PC-9 (cell line): ENCODE measurements around the gene ZC3H11A.

Experiments
- EZH2 ChIP-seq: fragments of 200-600 bp; sonication (generic); IDR thresholded peaks from 2 replicates; pipeline ENCODE4 v1.8.0; 2017; ENCODE audit warnings: antibody characterized with exemption, low read depth
- TF ChIP-seq, protein P1 (sequence below): fragments of 200-600 bp; sonication (generic); conservative IDR thresholded peaks from 2 replicates; pipeline ENCODE4 v1.6.1; 2017; ENCODE audit warnings: mixed run types, antibody characterized with exemption, mild to moderate bottlenecking, moderate library complexity

DNA sequence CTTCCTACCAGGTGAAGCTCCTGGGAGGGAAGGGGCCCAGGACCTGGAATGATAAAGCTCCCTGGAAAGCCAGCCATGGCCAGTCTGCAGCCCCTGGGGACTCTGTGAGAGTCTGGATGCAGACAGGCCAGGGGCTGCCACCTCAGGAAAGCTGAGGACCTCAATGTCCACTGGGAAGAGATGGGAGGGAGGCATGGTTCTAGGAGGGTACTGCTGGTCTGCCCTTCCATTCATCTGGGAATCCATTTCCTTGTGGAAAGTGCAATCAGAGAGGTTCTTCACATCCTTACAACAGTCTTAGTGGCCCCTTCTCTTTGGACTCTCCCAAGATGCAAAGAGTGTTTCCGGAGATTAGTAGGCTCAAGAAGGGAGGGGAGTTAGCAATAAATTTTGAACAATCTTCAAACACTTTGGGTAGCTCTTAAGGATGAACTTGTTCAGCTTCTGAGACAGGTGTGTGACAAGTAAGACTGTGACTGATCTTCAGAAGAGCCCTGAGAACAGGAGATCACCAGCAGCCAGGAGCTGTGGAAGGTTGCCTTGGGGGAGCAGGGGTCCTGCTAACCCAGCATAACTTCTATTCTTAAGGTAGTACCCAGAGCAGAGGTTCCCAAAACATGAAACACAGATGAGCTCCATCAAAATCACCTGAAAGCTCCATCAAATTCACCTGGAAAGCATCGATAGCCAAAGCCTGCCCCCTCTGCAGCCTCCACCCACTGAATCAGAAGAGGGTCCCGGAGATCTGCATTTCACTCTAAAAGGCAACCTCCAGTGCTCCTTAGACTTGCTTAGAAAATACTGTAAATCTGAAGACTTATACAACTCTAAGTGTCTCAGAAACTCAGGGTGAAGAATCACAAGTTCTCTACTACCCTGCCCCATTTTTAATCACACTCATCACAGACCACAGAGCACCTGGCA, 31.1 kb upstream of the ZC3H11A start:
- TF ChIP-seq, protein P1, sequence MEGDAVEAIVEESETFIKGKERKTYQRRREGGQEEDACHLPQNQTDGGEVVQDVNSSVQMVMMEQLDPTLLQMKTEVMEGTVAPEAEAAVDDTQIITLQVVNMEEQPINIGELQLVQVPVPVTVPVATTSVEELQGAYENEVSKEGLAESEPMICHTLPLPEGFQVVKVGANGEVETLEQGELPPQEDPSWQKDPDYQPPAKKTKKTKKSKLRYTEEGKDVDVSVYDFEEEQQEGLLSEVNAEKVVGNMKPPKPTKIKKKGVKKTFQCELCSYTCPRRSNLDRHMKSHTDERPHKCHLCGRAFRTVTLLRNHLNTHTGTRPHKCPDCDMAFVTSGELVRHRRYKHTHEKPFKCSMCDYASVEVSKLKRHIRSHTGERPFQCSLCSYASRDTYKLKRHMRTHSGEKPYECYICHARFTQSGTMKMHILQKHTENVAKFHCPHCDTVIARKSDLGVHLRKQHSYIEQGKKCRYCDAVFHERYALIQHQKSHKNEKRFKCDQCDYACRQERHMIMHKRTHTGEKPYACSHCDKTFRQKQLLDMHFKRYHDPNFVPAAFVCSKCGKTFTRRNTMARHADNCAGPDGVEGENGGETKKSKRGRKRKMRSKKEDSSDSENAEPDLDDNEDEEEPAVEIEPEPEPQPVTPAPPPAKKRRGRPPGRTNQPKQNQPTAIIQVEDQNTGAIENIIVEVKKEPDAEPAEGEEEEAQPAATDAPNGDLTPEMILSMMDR, result no peak
- no peak for TF ChIP-seq EZH2
